Liver (tissue), 9 donors: ENCODE results near the gene HTR7. TPM values are rescaled to one million over a fixed set of nuclear protein-coding genes. Genes with fewer than 3 reads are reported as not detected.

Experiments
- DNase-seq: peaks from one replicate; pipeline ENCODE4 v3.0.0-alpha.2; 2017; ENCODE audit warnings: low spot score
- H3K27ac ChIP-seq, 2 donors: one replicate each; pipeline ENCODE4 v1.7.0; 2013; ENCODE audit warnings: inconsistent platforms in 2 of 2, low read length in 2 of 2, control low read depth in 1 of 2, low read depth in 1 of 2, mild to moderate bottlenecking in 1 of 2
- H3K27me3 ChIP-seq, 4 donors: one replicate each; pipeline versions ENCODE4 v1.6.1 to v1.7.0; 2013; ENCODE audit warnings: low read length in 3 of 4, inconsistent platforms in 1 of 4, mild to moderate bottlenecking in 1 of 4, moderate library complexity in 1 of 4; ENCODE audit not compliant: control insufficient read depth in 4 of 4, insufficient read depth in 4 of 4
- H3K36me3 ChIP-seq, 4 donors: one replicate each; pipeline versions ENCODE4 v1.6.1 to v1.7.0; 2013; ENCODE audit warnings: low read length in 3 of 4, mild to moderate bottlenecking in 3 of 4, low read depth in 1 of 4, moderate library complexity in 1 of 4; ENCODE audit not compliant: control insufficient read depth in 4 of 4, insufficient read depth in 3 of 4
- H3K4me1 ChIP-seq, 4 donors: one replicate each; pipeline versions ENCODE4 v1.6.1 to v1.7.0; 2013; ENCODE audit warnings: low read length in 3 of 4, mild to moderate bottlenecking in 3 of 4, moderate library complexity in 1 of 4; ENCODE audit not compliant: control insufficient read depth in 4 of 4, insufficient read depth in 4 of 4
- H3K4me3 ChIP-seq, 3 donors: one replicate each; pipeline versions ENCODE4 v1.6.1 to v1.7.0; 2013; ENCODE audit warnings: low read length in 3 of 3, control low read depth in 1 of 3, low read depth in 1 of 3, mild to moderate bottlenecking in 1 of 3
- H3K9ac ChIP-seq, 2 donors: one replicate each; pipeline ENCODE4 v1.7.0; 2013; ENCODE audit warnings: low read length in 2 of 2, mild to moderate bottlenecking in 2 of 2, moderate library complexity in 2 of 2, control low read depth in 1 of 2, low read depth in 1 of 2
- H3K9me3 ChIP-seq, 4 donors: one replicate each; pipeline versions ENCODE4 v1.6.1 to v1.7.0; 2013; ENCODE audit warnings: low read length in 3 of 4; ENCODE audit not compliant: control insufficient read depth in 4 of 4
- CTCF ChIP-seq: fragments of 150-350 bp; IDR thresholded peaks from 2 replicates; pipeline ENCODE4 v1.5.1; 2017; ENCODE audit warnings: improper control_type of control experiment, low read depth, low read length; ENCODE audit not compliant: missing input control
- EGR1 ChIP-seq, 2 donors: IDR thresholded peaks; 2 replicates each; pipeline ENCODE4 v1.6.1; 2016 to 2018; ENCODE audit warnings: antibody characterized with exemption in 2 of 2, low read depth in 2 of 2
- FOXA1 ChIP-seq: IDR thresholded peaks from 2 replicates; pipeline ENCODE4 v1.6.1; 2016; ENCODE audit warnings: antibody characterized with exemption
- FOXA2 ChIP-seq: IDR thresholded peaks from 2 replicates; pipeline ENCODE4 v1.6.1; 2016; ENCODE audit warnings: antibody characterized with exemption
- GABPA ChIP-seq, 2 donors: IDR thresholded peaks in 1 of 2; conservative IDR thresholded peaks in 1 of 2; 2 replicates each; pipeline ENCODE4 v1.6.1; 2016; ENCODE audit warnings: antibody characterized with exemption in 2 of 2, mild to moderate bottlenecking in 1 of 2, moderate library complexity in 1 of 2
- HNF4A ChIP-seq, 2 donors: conservative IDR thresholded peaks; 2 replicates each; pipeline ENCODE4 v1.6.1; 2016; ENCODE audit warnings: antibody characterized with exemption in 2 of 2, mild to moderate bottlenecking in 2 of 2
- HNF4G ChIP-seq: IDR thresholded peaks from 2 replicates; pipeline ENCODE4 v1.6.1; 2016; ENCODE audit warnings: antibody characterized with exemption
- JUND ChIP-seq, 2 donors: IDR thresholded peaks; 2 replicates each; pipeline ENCODE4 v1.6.1; 2016; ENCODE audit warnings: antibody characterized with exemption in 2 of 2
- NR2F2 ChIP-seq: IDR thresholded peaks from 2 replicates; pipeline ENCODE4 v1.6.1; 2016; ENCODE audit warnings: antibody characterized with exemption
- RAD21 ChIP-seq, 2 donors: IDR thresholded peaks; 2 replicates each; pipeline ENCODE4 v1.6.1; 2016; ENCODE audit warnings: antibody characterized with exemption in 2 of 2, mild to moderate bottlenecking in 2 of 2
- REST ChIP-seq: IDR thresholded peaks from 2 replicates; pipeline ENCODE4 v1.6.1; 2016; ENCODE audit warnings: antibody characterized with exemption, mild to moderate bottlenecking
- RXRA ChIP-seq, 2 donors: IDR thresholded peaks; 2 replicates each; pipeline ENCODE4 v1.6.1; 2017 to 2018; ENCODE audit warnings: antibody characterized with exemption in 2 of 2, mild to moderate bottlenecking in 1 of 2
- SP1 ChIP-seq: IDR thresholded peaks from 2 replicates; pipeline ENCODE4 v1.6.1; 2018; ENCODE audit warnings: antibody characterized with exemption, mild to moderate bottlenecking
- TAF1 ChIP-seq: conservative IDR thresholded peaks from 2 replicates; pipeline ENCODE4 v1.6.1; 2016; ENCODE audit warnings: antibody characterized with exemption, mild to moderate bottlenecking
- YY1 ChIP-seq: IDR thresholded peaks from 2 replicates; pipeline ENCODE4 v1.6.1; 2016; ENCODE audit warnings: antibody characterized with exemption, mild to moderate bottlenecking
- WGBS: extraction: QIAGEN DNeasy Blood & Tissue Kit; methylation state at CpG from one replicate; pipeline ENCODE4 v1.1.7; 2013; 5-methylcytosine and 5-hydroxymethylcytosine counted together
- polyA plus RNA-seq, 2 donors: library from polyadenylated mRNA; stranded (reverse) in 1 of 2; unstranded in 1 of 2; fragments of 200-250 nt in 1 of 2; fragments of >200 nt in 1 of 2; fragmentation: Nextera tagmentation in 1 of 2; extraction: Ambion mirVana in 1 of 2; gene quantifications; one replicate each; pipeline versions ENCODE4 v1.2.1 to v1.2.3, GENCODE V29; 2013 to 2015
- total RNA-seq, 2 donors: library from RNA; depleted of rRNA; stranded (reverse); fragments of >200 nt; gene quantifications; one replicate each; pipeline ENCODE4 v1.2.3, GENCODE V29; 2014
- TF ChIP-seq, protein P1 (sequence below): IDR thresholded peaks from 2 replicates; pipeline ENCODE4 v1.6.1; 2016; ENCODE audit warnings: antibody characterized with exemption
- TF ChIP-seq, protein P2 (sequence below): IDR thresholded peaks from 2 replicates; pipeline ENCODE4 v1.6.1; 2016; ENCODE audit warnings: antibody characterized with exemption
- donor health status: healthy.
- donor health status: healthy.
- donor health status: healthy.
- donor health status: healthy.
- donor health status: healthy.

HTR7 gene
- total and polyA plus RNA-seq, 4 donors = 0.17 to 0.61 (median 0.18) TPM; not detected in 1

DNA sequence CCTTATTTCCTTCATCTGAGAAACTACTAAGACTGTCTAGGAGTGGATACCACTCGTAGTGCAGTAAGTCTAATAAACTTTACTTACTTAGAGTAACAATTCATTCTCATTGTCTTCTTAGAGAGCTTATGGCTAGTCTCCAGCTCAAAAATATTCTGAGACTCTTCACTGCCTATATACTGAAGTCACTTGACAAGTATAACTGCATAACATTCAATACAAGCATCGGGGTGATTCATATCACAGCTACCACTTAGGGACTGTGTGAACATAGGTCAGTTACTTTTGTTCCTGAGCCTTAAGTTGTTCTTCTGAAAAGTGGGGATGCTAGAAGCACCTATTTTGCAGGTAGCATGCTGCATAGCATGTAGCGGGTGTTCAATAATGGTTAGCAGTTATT lies 111.0 kb downstream of the HTR7 start:
- Histone ChIP-seq H3K27ac (no peak overlapping the region), H3K4me1 (no peaks in the 10 kb centered on the region), H3K27me3 (peaks cover 0 to 9% (median 1%) of the 10 kb centered on the region in 4 donors), H3K9ac (no peak overlapping the region), H3K9me3 (no peaks in the 10 kb centered on the region), H3K4me3 (no peak overlapping the region), H3K36me3 (no peaks in the 10 kb centered on the region)
- WGBS = 84% methylated on average over 3 of the region's 3 CpGs
- no peak for DNase-seq
- TF ChIP-seq EGR1 (IDR thresholded peaks at IDR 0.05; ENCODE audit: low read depth in 2 of 2) (no peak), FOXA2 (no peak), JUND (IDR thresholded peaks at IDR 0.05) (no peak), TAF1 (no peak), SP1 (no peak), YY1 (no peak), CTCF (no peak), RXRA (IDR thresholded peaks at IDR 0.05) (no peak)

DNA sequence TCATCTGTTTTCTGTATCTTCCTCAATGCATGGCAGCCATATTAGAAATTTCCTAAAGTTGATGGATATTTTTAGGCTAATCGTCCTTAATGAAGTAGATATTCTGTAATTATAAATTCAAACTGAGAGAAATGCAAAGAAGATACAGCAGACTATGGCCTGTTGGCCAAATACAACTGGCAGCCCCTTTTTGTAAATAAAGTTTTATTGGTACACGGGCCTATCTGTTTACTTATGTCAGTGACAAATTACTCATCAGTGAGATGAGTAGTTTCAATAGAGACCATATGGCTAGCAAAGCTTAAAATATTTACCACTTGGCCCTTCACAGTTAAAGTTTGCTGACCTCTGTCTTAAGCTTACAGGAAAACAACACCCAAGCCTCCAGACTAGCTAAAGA lies 112.3 kb downstream of the HTR7 start:
- Histone ChIP-seq H3K9me3 (no peaks in the 10 kb centered on the region), H3K4me3 (no peak overlapping the region), H3K4me1 (no peaks in the 10 kb centered on the region), H3K27ac (no peak overlapping the region), H3K36me3 (no peaks in the 10 kb centered on the region), H3K27me3 (peaks cover 0 to 9% (median 1%) of the 10 kb centered on the region in 4 donors), H3K9ac (no peak overlapping the region)
- WGBS = 40% methylated on average over 2 of the region's 2 CpGs
- TF ChIP-seq, protein P1, sequence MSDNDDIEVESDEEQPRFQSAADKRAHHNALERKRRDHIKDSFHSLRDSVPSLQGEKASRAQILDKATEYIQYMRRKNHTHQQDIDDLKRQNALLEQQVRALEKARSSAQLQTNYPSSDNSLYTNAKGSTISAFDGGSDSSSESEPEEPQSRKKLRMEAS = no peak
- TF ChIP-seq, protein P2, sequence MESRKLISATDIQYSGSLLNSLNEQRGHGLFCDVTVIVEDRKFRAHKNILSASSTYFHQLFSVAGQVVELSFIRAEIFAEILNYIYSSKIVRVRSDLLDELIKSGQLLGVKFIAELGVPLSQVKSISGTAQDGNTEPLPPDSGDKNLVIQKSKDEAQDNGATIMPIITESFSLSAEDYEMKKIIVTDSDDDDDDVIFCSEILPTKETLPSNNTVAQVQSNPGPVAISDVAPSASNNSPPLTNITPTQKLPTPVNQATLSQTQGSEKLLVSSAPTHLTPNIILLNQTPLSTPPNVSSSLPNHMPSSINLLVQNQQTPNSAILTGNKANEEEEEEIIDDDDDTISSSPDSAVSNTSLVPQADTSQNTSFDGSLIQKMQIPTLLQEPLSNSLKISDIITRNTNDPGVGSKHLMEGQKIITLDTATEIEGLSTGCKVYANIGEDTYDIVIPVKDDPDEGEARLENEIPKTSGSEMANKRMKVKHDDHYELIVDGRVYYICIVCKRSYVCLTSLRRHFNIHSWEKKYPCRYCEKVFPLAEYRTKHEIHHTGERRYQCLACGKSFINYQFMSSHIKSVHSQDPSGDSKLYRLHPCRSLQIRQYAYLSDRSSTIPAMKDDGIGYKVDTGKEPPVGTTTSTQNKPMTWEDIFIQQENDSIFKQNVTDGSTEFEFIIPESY = no peak
- TF ChIP-seq JUND (IDR thresholded peaks at IDR 0.05) (no peak), SP1 (no peak), RXRA (IDR thresholded peaks at IDR 0.05) (no peak), FOXA2 (no peak), HNF4A (conservative IDR thresholded peaks at IDR 0.05) (no peak), NR2F2 (no peak), RAD21 (IDR thresholded peaks at IDR 0.05) (no peak), HNF4G (no peak), TAF1 (no peak), CTCF (no peak), EGR1 (IDR thresholded peaks at IDR 0.05; ENCODE audit: low read depth in 2 of 2) (no peak), GABPA (IDR thresholded peaks at IDR 0.05 in 1 of 2, conservative IDR thresholded peaks at IDR 0.05 in 1 of 2) (no peak), FOXA1 (no peak), REST (no peak)
- DNase-seq = no peak
